H9 (cell line): ENCODE results near the gene MBD5. TPM values are rescaled to one million over a fixed set of nuclear protein-coding genes. Genes with fewer than 3 reads are reported as not detected.
A peak's percentile ranks its signal among the peaks of the same experiment; 100 is the strongest.

Source experiments
- DNase-seq: peaks from one replicate; pipeline ENCODE4 v3.0.0-alpha.2; 2017
- H2AFZ ChIP-seq: one replicate; pipeline ENCODE4 v1.6.1; 2013; ENCODE audit warnings: mild to moderate bottlenecking, low read length, control low read depth, moderate library complexity
- H2AK5ac ChIP-seq: 2 replicates; pipeline ENCODE4 v1.6.1; 2013; ENCODE audit warnings: low read length, control low read depth, mixed read lengths; ENCODE audit not compliant: insufficient read length
- H2BK120ac ChIP-seq: one replicate; pipeline ENCODE4 v1.6.1; 2013; ENCODE audit warnings: low read depth, mild to moderate bottlenecking, low read length, control low read depth, inconsistent platforms; ENCODE audit not compliant: poor library complexity, severe bottlenecking
- H2BK12ac ChIP-seq: 2 replicates; pipeline ENCODE4 v1.6.1; 2013; ENCODE audit warnings: low read length, control low read depth, mixed read lengths, low read depth; ENCODE audit not compliant: insufficient read length
- H2BK15ac ChIP-seq: 2 replicates; pipeline ENCODE4 v1.6.1; 2013; ENCODE audit warnings: low read depth, low read length, control low read depth
- H2BK20ac ChIP-seq: one replicate; pipeline ENCODE4 v1.6.1; 2013; ENCODE audit warnings: low read depth, mild to moderate bottlenecking, low read length, control low read depth, inconsistent platforms; ENCODE audit not compliant: poor library complexity, severe bottlenecking
- H2BK5ac ChIP-seq: 2 replicates; pipeline ENCODE4 v1.6.1; 2013; ENCODE audit warnings: low read length, control low read depth, mixed read lengths; ENCODE audit not compliant: insufficient read length
- H3K14ac ChIP-seq: 2 replicates; pipeline ENCODE4 v1.6.1; 2013; ENCODE audit warnings: low read length, control low read depth; ENCODE audit not compliant: insufficient read depth
- H3K18ac ChIP-seq: 2 replicates; pipeline ENCODE4 v1.6.1; 2013; ENCODE audit warnings: low read depth, mild to moderate bottlenecking, mixed read lengths, low read length, control low read depth; ENCODE audit not compliant: insufficient read length
- H3K23ac ChIP-seq: 2 replicates; pipeline ENCODE4 v1.6.1; 2013; ENCODE audit warnings: low read length, control low read depth, mixed read lengths, low read depth; ENCODE audit not compliant: insufficient read length
- H3K23me2 ChIP-seq: 2 replicates; pipeline ENCODE4 v1.6.1; 2013; ENCODE audit warnings: low read depth, mild to moderate bottlenecking, mixed read lengths, low read length, control low read depth; ENCODE audit not compliant: insufficient read length, poor library complexity, severe bottlenecking
- H3K27ac ChIP-seq: 2 replicates; pipeline ENCODE4 v1.5.1; 2013; ENCODE audit warnings: low read length, control low read depth, mixed read lengths, low read depth; ENCODE audit not compliant: insufficient read length
- H3K27me3 ChIP-seq: 2 replicates; pipeline ENCODE4 v1.6.1; 2013; ENCODE audit warnings: low read length, control low read depth, inconsistent platforms; ENCODE audit not compliant: insufficient read depth
- H3K4ac ChIP-seq: 2 replicates; pipeline ENCODE4 v1.6.1; 2013; ENCODE audit warnings: low read depth, mild to moderate bottlenecking, control low read depth, inconsistent platforms, low read length, moderate library complexity
- H3K4me1 ChIP-seq: 2 replicates; pipeline ENCODE4 v1.6.1; 2013; ENCODE audit warnings: low read length, control low read depth, inconsistent platforms; ENCODE audit not compliant: insufficient read depth
- H3K4me2 ChIP-seq: 2 replicates; pipeline ENCODE4 v1.6.1; 2013; ENCODE audit warnings: low read length, control low read depth, mixed read lengths; ENCODE audit not compliant: insufficient read length, insufficient read depth
- H3K56ac ChIP-seq: 2 replicates; pipeline ENCODE4 v1.6.1; 2013; ENCODE audit warnings: low read depth, mild to moderate bottlenecking, mixed read lengths, low read length, control low read depth; ENCODE audit not compliant: insufficient read length
- H3K79me1 ChIP-seq: 2 replicates; pipeline ENCODE4 v1.6.1; 2013; ENCODE audit warnings: low read depth, mild to moderate bottlenecking, moderate library complexity, low read length, control low read depth, inconsistent platforms; ENCODE audit not compliant: insufficient read depth, poor library complexity, severe bottlenecking
- H3K79me2 ChIP-seq: 2 replicates; pipeline ENCODE4 v1.6.1; 2013; ENCODE audit warnings: low read length, control low read depth, inconsistent platforms; ENCODE audit not compliant: insufficient read depth
- H3K9ac ChIP-seq: 2 replicates; pipeline ENCODE4 v1.6.1; 2013; ENCODE audit warnings: low read length, control low read depth, mixed read lengths; ENCODE audit not compliant: insufficient read length; ENCODE audit errors: extremely low read depth
- H3K9me3 ChIP-seq: one replicate; pipeline ENCODE4 v1.6.1; 2013; ENCODE audit warnings: low read depth, low read length, inconsistent platforms; ENCODE audit not compliant: control insufficient read depth
- H3T11ph ChIP-seq: one replicate; pipeline ENCODE4 v1.6.1; 2013; ENCODE audit warnings: mild to moderate bottlenecking, low read length, control low read depth, inconsistent platforms
- H4K20me1 ChIP-seq: one replicate; pipeline ENCODE4 v1.6.1; 2013; ENCODE audit not compliant: control insufficient read depth, insufficient read length, insufficient read depth
- H4K5ac ChIP-seq: 2 replicates; pipeline ENCODE4 v1.6.1; 2013; ENCODE audit warnings: low read depth, mild to moderate bottlenecking, mixed read lengths, low read length, control low read depth; ENCODE audit not compliant: insufficient read length
- H4K8ac ChIP-seq: replicated peaks from 2 replicates; pipeline ENCODE4 v1.6.1; 2013; ENCODE audit warnings: low read length, control low read depth, mixed read lengths, low read depth; ENCODE audit not compliant: insufficient read length
- H4K91ac ChIP-seq: 2 replicates; pipeline ENCODE4 v1.6.1; 2013; ENCODE audit warnings: low read depth, mild to moderate bottlenecking, moderate library complexity, mixed read lengths, low read length, control low read depth; ENCODE audit not compliant: insufficient read length
- H3K27ac Mint-ChIP-seq, 3 experiments: 2 replicates in 2 of 3; 3 replicates in 1 of 3; pipeline ENCODE4 v1.8.0; 2020 to 2021; ENCODE audit warnings: mixed read lengths in 3 of 3, mild to moderate bottlenecking in 1 of 3, moderate library complexity in 1 of 3
- H3K27me3 Mint-ChIP-seq: 2 replicates; pipeline ENCODE4 v1.8.0; 2021; ENCODE audit warnings: low read depth, mild to moderate bottlenecking, moderate library complexity, mixed read lengths
- H3K36me3 Mint-ChIP-seq, 3 experiments: 2 replicates in 2 of 3; 3 replicates in 1 of 3; pipeline ENCODE4 v1.8.0; 2020 to 2021; ENCODE audit warnings: low read depth in 3 of 3, mixed read lengths in 3 of 3; ENCODE audit not compliant: insufficient read depth in 1 of 3
- H3K4me1 Mint-ChIP-seq, 2 experiments: 2 replicates each; pipeline ENCODE4 v1.8.0; 2020; ENCODE audit warnings: mixed read lengths in 2 of 2
- H3K4me3 Mint-ChIP-seq, 2 experiments: 2 replicates in 1 of 2; 3 replicates in 1 of 2; pipeline ENCODE4 v1.8.0; 2020 to 2021; ENCODE audit warnings: mild to moderate bottlenecking in 2 of 2, mixed read lengths in 2 of 2, moderate library complexity in 1 of 2
- H3K9me3 Mint-ChIP-seq, 2 experiments: 2 replicates in 1 of 2; 3 replicates in 1 of 2; pipeline ENCODE4 v1.8.0; 2020; ENCODE audit warnings: mild to moderate bottlenecking in 2 of 2, mixed read lengths in 2 of 2, moderate library complexity in 1 of 2
- WGBS: extraction: QIAGEN DNeasy Blood & Tissue Kit; methylation state at CpG from one replicate; pipeline ENCODE4 v1.1.7; 2013; ENCODE audit warnings: missing lambda C conversion rate, low lambda C conversion rate, mixed read lengths; ENCODE audit not compliant: insufficient read length; ENCODE audit errors: extremely low coverage; 5-methylcytosine and 5-hydroxymethylcytosine counted together
- total RNA-seq: library from RNA; stranded (reverse); gene quantifications from 2 replicates; pipeline ENCODE4 v1.2.1, GENCODE V29; 2021
- TF ChIP-seq, protein P1 (sequence below): fragments of 200-600 bp; sonication (generic); conservative IDR thresholded peaks from 3 replicates; pipeline ENCODE4 v1.8.0; 2021; ENCODE audit warnings: antibody characterized with exemption, mild to moderate bottlenecking

The MBD5 gene
- total RNA-seq, 1 experiment from 2014 or later, result 23.1 TPM

DNA sequence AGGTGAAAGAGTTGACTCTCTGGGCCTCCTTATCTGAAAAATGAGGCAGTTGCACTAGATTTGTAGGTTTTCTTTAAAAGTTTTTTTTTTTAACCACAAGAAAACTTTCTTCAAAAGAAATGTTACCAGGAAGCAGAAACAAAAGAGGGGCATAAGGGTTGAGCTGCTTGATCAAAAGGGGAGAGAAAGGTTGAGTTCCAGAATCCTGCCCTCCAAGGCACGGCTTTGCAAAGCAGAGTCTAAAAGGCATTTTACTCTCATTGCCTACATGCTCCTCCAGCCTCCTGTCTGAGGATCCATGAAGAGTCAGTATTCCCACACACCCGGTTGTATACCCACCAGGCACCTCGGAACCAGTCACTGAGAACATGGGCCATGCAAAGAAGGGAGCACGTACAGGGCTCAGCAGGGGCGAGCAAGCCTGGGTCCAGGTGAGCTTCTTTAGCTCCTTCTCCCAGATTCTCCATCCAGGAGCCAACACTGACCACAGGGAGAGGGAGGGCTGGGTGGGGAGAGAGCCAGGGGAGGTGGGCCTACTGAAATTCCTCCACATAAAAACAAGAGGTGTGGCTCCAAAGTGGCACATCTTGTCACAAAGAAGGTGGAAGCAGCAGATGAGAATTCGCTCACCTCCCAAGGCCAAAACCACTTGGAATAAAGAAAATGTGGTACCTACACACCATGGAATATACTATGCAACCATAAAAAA lies 507.6 kb downstream of the MBD5 start:
- Histone ChIP-seq H4K5ac (no peak overlapping the region), H2BK5ac (no peak overlapping the region), H2BK15ac (no peak overlapping the region), H3K79me2 (no peaks in the 10 kb centered on the region), H3K56ac (no peak overlapping the region), H3K79me1 (no peaks in the 10 kb centered on the region), H3K14ac (no peak overlapping the region), H4K91ac (no peak overlapping the region), H2AK5ac (no peak overlapping the region), H3T11ph (no peak overlapping the region), H3K4me1 (no peaks in the 10 kb centered on the region; the same call in 1 of the 2 replicates), H4K8ac (no peak overlapping the region), H2AFZ (no peak overlapping the region), H2BK120ac (no peak overlapping the region), H2BK20ac (no peak overlapping the region), H3K27me3 (no peaks in the 10 kb centered on the region), H3K18ac (no peak overlapping the region), H3K4ac (no peak overlapping the region), H3K9ac (no peak overlapping the region), H3K4me2 (no peak overlapping the region), H3K9me3 (no peaks in the 10 kb centered on the region), H3K23me2 (peaks cover 3% of the 10 kb centered on the region), H3K23ac (no peak overlapping the region), H4K20me1 (no peaks in the 10 kb centered on the region), H2BK12ac (no peak overlapping the region), H3K27ac (no peak overlapping the region)
- Mint-ChIP-seq H3K4me1 (peaks cover 2 to 4% of the 10 kb centered on the region in 2 experiments), H3K36me3 (no peaks in the 10 kb centered on the region; a peak in 1 of 7 replicates), H3K27me3 (peaks cover 10% of the 10 kb centered on the region), H3K27ac (no peak overlapping the region), H3K4me3 (no peak overlapping the region), H3K9me3 (no peaks in the 10 kb centered on the region)
- TF ChIP-seq, protein P1, sequence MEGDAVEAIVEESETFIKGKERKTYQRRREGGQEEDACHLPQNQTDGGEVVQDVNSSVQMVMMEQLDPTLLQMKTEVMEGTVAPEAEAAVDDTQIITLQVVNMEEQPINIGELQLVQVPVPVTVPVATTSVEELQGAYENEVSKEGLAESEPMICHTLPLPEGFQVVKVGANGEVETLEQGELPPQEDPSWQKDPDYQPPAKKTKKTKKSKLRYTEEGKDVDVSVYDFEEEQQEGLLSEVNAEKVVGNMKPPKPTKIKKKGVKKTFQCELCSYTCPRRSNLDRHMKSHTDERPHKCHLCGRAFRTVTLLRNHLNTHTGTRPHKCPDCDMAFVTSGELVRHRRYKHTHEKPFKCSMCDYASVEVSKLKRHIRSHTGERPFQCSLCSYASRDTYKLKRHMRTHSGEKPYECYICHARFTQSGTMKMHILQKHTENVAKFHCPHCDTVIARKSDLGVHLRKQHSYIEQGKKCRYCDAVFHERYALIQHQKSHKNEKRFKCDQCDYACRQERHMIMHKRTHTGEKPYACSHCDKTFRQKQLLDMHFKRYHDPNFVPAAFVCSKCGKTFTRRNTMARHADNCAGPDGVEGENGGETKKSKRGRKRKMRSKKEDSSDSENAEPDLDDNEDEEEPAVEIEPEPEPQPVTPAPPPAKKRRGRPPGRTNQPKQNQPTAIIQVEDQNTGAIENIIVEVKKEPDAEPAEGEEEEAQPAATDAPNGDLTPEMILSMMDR, result no peak
- no CpG with 5 or more reads among the region's 6 CpGs for WGBS
- peak; percentile 8 for DNase-seq
